ENCODE results near the gene AKR1C4. TPM values are rescaled to one million over a fixed set of nuclear protein-coding genes. Genes with fewer than 3 reads are reported as not detected.

AKR1C4 gene
- polyA plus RNA-seq, 1 experiment: not detected

GRCh38 chr10:5187867-5188266 is 8.8 kb upstream of the AKR1C4 start:
- peaks cover 2% of the 10 kb centered on the region for H3K27me3 ChIP-seq (ENCODE audit: control insufficient read depth, insufficient read depth, low read length)
- TF ChIP-seq CTCF (IDR thresholded peaks at IDR 0.05; ENCODE audit: low read depth, low read length): no peak
- DNase-seq (ENCODE audit: low read depth, low spot score): no peak
- H3K4me3 ChIP-seq (ENCODE audit: low read depth, low read length): no peak overlapping the region
- POLR2A ChIA-PET: no interaction called here
- CTCF ChIA-PET: interaction anchor here (1.5 kb wide), 1 partner anchor 373 kb away, joined by 3 read pairs; no protein-coding TSS in a partner anchor
- no peaks in the 10 kb centered on the region for H3K9me3 ChIP-seq (ENCODE audit: control insufficient read depth, insufficient read depth, low read length)
- no peak overlapping the region for H3K27ac ChIP-seq (ENCODE audit: low read depth, low read length)

GRCh38 chr10:5188358-5188757 is 8.3 kb upstream of the AKR1C4 start:
- POLR2A ChIA-PET: no interaction called here
- Histone ChIP-seq H3K27me3 (ENCODE audit: control insufficient read depth, insufficient read depth, low read length) (peaks cover 2% of the 10 kb centered on the region), H3K9me3 (ENCODE audit: control insufficient read depth, insufficient read depth, low read length) (no peaks in the 10 kb centered on the region), H3K4me3 (ENCODE audit: low read depth, low read length) (no peak overlapping the region), H3K27ac (ENCODE audit: low read depth, low read length) (no peak overlapping the region)
- TF ChIP-seq CTCF (IDR thresholded peaks at IDR 0.05; ENCODE audit: low read depth, low read length): no peak
- DNase-seq (ENCODE audit: low read depth, low spot score): no peak
- CTCF ChIA-PET: interaction anchor here (1.5 kb wide), 1 partner anchor 373 kb away, joined by 3 read pairs; no protein-coding TSS in a partner anchor

GRCh38 chr10:5194431-5194830 is 2.2 kb upstream of the AKR1C4 start:
- no peaks in the 10 kb centered on the region for H3K27me3 ChIP-seq (ENCODE audit: control insufficient read depth, insufficient read depth, low read length)
- ChIA-PET POLR2A (no interaction called here), CTCF (interaction anchor here (1.0 kb wide), 1 partner anchor 380 kb away, joined by 3 read pairs; no protein-coding TSS in a partner anchor)
- H3K4me3 ChIP-seq (ENCODE audit: low read depth, low read length): no peak overlapping the region
- H3K27ac ChIP-seq (ENCODE audit: low read depth, low read length): no peak overlapping the region
- no peak for TF ChIP-seq CTCF (IDR thresholded peaks at IDR 0.05; ENCODE audit: low read depth, low read length)
- H3K9me3 ChIP-seq (ENCODE audit: control insufficient read depth, insufficient read depth, low read length): no peaks in the 10 kb centered on the region
- no peak for DNase-seq (ENCODE audit: low read depth, low spot score)

GRCh38 chr10:5195727-5196374 is 786 bp upstream of the AKR1C4 start:
- H3K4me3 ChIP-seq (ENCODE audit: low read depth, low read length): no peak overlapping the region
- no peak for TF ChIP-seq CTCF (IDR thresholded peaks at IDR 0.05; ENCODE audit: low read depth, low read length)
- ChIA-PET POLR2A (no interaction called here), CTCF (no interaction called here)
- H3K9me3 ChIP-seq (ENCODE audit: control insufficient read depth, insufficient read depth, low read length): no peaks in the 10 kb centered on the region
- DNase-seq (ENCODE audit: low read depth, low spot score): no peak
- no peak overlapping the region for H3K27ac ChIP-seq (ENCODE audit: low read depth, low read length)
- no peaks in the 10 kb centered on the region for H3K27me3 ChIP-seq (ENCODE audit: control insufficient read depth, insufficient read depth, low read length)

GRCh38 chr10:5198386-5198785 is 1.7 kb downstream of the AKR1C4 start:
- H3K4me3 ChIP-seq (ENCODE audit: low read depth, low read length): no peak overlapping the region
- ChIA-PET CTCF (no interaction called here), POLR2A (no interaction called here)
- TF ChIP-seq CTCF (IDR thresholded peaks at IDR 0.05; ENCODE audit: low read depth, low read length): no peak
- no peak overlapping the region for H3K27ac ChIP-seq (ENCODE audit: low read depth, low read length)
- no peak for DNase-seq (ENCODE audit: low read depth, low spot score)
- no peaks in the 10 kb centered on the region for H3K27me3 ChIP-seq (ENCODE audit: control insufficient read depth, insufficient read depth, low read length)
- H3K9me3 ChIP-seq (ENCODE audit: control insufficient read depth, insufficient read depth, low read length): no peaks in the 10 kb centered on the region

Data from AG04450 (cell line).